ENCODE results near the gene LRP6.
"Not testable (repeated sequence)": the region's sequence is repeated elsewhere in the genome, so short reads cannot be mapped to it uniquely, and the experiment has no call there.

Gene LRP6

DNA sequence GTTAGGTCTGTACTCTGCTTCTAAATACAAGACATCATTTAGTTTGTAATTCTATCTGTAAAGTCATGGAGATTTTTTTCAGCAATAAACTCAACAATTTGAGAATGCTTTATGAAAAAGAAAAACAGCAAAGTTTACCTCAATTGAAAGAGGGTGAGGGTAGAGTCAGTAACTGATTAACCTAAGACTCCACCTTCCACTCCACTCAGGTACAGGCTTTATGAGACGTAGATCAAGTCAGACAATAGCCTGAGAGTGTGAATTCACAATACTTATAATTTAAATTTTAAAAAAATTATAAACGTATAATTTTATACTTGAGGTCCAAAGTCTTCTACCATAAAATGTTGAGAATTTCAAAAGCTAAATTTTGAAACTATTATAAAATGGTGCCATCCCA is 150.2 kb downstream of the LRP6 start:
- DNase-seq (ENCODE audit: low spot score): no peak

DNA sequence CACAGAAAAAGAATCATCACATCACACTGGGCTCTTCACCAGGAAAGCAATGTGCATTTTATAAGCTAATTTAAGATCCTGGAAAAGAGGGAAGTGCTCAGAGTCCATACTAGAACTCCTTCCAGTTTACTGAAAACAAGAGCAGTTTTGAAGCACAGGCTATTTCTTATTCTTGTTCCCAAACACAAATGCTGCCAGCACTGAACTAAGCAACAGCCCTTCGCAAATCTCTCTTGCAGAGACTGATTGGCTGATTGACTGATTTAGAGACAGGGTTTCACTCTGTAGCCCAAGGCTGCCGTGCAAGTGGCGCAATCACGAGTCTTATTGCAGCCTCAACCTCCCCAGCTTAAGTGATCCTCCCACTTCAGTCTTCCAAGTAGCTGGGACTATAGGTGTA is 151.3 kb downstream of the LRP6 start:
- no peak for DNase-seq (ENCODE audit: low spot score)

DNA sequence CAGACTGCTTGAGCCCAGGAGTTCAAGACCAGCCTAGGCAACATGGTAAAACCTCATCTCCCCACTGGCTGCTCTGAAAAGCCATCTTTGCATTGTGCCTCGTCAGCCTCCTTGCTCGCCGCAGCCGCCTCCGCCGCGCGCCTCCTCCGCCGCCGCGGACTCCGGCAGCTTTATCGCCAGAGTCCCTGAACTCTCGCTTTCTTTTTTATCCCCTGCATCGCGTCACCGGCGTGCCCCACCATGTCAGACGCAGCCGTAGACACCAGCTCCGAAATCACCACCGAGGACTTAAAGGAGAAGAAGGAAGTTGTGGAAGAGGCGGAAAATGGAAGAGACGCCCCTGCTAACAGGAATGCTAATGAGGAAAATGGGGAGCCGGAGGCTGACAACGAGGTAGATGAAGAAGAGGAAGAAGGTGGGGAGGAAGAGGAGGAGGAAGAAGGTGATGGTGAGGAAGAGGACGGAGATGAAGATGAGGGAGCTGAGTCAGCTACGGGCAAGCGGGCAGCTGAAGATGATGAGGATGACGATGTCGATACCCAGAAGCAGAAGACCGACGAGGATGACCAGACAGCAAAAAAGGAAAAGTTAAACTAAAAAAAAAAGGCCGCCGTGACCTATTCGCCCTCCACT is 155.8 kb downstream of the LRP6 start:
- DNase-seq (ENCODE audit: low spot score): not testable (repeated sequence)

DNA sequence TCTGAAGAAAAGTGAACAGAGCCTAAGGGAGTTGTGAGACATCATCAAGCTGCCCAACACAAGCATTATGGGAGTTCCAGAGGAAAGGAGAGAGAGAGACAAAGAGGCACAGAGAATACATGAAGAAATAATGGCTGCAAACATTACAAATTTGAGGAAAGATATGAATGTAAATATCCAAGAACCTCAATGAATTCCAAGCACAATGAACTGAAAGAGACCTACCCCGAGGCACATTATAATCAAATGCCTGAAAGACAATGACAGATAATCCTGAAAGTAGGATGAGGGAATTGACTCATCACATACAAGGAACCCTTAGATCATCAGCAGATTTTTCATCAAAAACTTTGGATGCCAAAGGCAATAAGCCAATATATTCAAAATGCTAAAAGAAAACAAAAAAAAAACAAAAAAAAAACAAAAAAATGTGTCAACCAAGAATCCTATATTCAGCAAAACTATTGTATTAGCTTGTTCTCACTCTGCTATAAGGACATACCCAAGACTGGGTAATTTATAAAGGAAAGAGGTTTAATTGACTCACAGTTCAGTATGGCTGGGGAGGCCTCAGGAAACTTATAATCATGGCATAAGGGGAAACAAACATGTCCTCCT is 158.3 kb downstream of the LRP6 start:
- DNase-seq (ENCODE audit: low spot score): no peak

DNA sequence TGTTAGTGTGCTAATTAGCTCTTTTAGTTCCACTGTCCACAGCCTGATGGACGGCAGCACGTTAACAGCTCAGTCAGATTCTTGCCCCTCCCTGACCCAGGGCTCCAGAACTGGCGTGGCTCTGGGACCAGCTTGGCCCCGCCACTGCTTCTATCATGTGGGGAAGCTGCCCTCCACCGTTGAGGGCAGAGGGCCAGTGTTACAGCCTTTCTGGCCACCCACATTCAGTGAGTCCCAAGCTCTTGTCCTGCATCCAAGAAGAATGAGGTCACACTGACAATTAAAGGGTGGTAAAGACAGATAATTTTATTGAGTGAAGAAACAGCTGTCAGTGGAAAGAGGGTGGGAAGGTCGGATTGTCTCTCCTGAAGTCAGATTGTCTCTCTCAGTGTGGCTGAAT is 159.2 kb downstream of the LRP6 start:
- DNase-seq (ENCODE audit: low spot score): no peak

GRCh38 chr12:12099102-12099501 is 167.7 kb downstream of the LRP6 start:
- DNase-seq (ENCODE audit: low spot score): no peak

DNA sequence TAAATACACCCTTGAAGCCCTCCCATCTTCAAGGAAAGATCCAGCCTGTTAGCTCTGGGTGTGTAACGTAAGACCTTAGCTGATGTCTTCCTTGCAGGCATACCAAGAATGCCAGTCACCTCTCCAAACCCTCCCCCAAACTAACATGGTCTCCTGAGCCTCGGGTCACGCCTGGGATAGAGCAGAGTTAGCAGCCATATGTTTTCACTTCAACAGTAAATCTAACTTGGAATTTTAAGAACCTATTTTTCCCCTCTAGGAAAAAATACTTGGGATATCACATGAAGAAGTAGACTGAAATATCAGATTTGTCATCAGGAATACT is 168.2 kb downstream of the LRP6 start:
- DNase-seq (ENCODE audit: low spot score): no peak

- DNase-seq (ENCODE audit: low spot score): no peak
Measured at GRCh38 chr12:12097891-12098690, 168.8 kb downstream of the LRP6 start.

DNA sequence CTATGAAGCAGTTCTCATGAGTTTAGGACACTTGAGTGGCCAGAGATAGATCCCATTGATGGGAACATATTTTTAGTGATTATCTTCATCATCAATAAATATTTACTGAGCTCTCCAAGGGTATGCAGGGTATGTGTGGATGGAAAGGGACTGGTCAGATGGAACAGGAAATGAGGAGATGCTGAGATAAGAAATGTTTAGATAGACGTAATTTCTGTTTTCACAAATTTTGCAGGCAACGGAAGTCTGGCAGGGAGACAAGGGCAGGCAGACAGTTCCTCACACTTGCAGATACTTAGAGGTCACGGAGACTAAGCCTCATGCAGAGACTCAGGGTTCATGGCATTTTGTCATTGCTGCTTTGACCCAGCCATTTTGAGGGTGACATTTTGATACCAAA is 171.8 kb downstream of the LRP6 start:
- no peak for DNase-seq (ENCODE audit: low spot score)

DNA sequence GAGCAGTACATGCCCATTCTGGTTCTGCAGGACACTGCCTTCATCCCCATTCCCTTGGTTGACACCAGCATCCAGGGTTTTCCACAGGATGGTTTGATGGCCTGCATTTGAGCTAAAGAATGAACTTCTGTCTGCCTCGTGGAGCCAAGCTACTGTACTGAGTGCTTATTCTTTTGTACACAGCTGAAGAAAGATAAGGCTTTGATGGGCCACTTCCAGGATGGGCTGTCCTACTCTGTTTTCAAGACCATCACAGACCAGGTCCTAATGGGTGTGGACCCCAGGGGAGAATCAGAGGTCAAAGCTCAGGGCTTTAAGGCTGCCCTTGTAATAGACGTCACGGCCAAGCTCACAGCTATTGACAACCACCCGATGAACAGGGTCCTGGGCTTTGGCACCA is 172.4 kb downstream of the LRP6 start:
- DNase-seq (ENCODE audit: low spot score): no peak

GRCh38 chr12:12091977-12092663 is 174.7 kb downstream of the LRP6 start:
- no peak for DNase-seq (ENCODE audit: low spot score)

DNA sequence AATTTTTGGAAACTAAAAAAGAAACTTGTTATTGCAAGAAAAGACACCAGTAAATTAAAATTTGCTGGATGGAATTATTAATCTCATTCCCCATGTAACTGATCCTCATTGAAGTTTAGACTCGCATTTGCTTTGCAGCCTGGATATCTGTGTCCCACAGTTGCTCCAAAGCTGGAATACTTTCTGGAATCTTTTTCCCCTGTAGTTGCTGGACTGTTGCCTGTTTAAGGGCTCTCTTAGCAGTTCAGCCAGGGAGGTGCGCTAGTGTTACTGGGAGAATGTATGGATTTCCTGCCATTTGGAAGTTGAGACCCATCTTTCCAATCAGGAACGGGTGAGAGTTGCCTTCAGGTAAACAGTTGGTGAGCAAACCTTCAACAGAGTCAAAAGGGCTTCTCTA is 175.8 kb downstream of the LRP6 start:
- DNase-seq (ENCODE audit: low spot score): no peak

DNA sequence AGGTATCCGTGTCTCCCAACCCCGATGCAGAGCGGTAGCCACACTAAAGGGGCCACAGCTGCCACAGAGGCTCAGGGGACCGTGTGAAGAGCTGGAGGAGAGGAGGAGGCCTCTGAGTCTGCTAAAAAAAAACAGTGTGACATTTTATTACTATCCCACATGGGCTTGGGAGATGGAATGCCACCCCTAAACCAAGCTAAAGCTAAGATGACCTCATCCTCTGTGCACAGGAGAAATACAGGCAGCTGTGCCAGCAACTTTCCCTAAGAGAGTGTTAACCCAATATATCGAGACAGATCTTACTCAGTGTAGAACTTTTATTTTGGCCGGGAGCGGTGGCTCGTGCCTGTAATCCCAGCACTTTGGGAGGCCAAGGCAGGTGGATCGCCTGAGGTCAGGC is 178.1 kb downstream of the LRP6 start:
- no peak for DNase-seq (ENCODE audit: low spot score)

- no peak for DNase-seq (ENCODE audit: low spot score)
Measured at GRCh38 chr12:12088147-12088546, 178.7 kb downstream of the LRP6 start.

GRCh38 chr12:12087693-12088034 is 179.2 kb downstream of the LRP6 start:
- no peak for DNase-seq (ENCODE audit: low spot score)

GRCh38 chr12:12086973-12087692 is 179.7 kb downstream of the LRP6 start:
- no peak for DNase-seq (ENCODE audit: low spot score)

- no peak for DNase-seq (ENCODE audit: low spot score)
Measured at GRCh38 chr12:12086362-12086761, 180.5 kb downstream of the LRP6 start.

DNA sequence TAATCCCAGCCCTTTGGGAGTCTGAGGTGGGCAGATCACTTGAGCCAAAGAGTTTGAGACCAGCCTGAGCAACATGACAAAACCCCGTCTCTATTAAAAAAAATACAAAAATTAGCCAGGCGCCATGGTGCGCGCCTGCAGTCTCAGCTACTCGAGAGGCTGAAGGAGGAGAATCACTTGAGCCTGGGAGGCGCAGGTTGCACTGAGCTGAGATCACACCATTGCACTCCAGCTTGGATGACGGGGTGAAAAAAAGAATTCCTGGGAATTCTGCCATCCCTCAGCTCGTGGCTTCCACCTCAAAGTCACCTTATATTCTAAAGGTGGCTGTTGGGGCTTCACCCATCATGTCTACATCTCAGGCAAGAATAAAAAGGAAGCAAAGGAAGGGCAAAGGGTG is 183.2 kb downstream of the LRP6 start:
- DNase-seq (ENCODE audit: low spot score): no peak

DNA sequence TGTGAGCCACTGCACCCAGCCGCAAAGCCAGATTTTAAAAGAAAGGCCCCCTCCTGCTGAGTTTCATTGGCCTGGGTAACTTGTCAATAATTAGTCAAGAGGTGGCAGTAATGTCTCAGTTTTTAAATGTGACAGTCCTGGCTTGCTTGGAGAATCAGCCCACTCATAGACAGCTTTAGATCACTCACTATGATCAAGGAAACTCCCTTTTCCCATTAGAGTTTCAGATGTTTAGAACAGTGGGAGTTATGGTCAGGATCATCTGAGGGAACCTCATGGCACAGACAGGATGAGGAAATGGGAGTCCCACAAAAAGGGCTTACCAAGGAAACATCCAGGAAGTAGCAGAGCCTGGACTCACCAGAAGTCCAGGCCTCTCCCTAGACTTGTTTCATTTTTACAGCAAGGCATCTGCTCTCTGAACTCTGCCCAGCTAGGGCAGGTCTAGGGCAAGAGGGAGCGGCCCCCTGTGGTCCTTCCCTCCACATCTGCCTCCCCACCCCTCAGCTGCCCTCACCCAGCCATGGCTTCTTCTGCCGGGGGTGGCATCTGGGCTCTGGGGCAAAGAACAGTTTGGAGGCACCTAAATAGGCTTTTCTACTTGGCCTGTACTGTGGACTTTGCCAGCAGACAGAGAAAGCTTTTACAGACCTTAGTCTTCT is 184.9 kb downstream of the LRP6 start:
- no peak for DNase-seq (ENCODE audit: low spot score)

DNA sequence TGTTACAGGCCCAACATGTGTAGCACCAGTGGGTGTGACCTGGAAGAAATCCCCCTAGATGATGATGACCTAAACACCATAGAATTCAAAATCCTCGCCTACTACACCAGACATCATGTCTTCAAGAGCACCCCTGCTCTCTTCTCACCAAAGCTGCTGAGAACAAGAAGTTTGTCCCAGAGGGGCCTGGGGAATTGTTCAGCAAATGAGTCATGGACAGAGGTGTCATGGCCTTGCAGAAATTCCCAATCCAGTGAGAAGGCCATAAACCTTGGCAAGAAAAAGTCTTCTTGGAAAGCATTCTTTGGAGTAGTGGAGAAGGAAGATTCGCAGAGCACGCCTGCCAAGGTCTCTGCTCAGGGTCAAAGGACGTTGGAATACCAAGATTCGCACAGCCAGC is 187.6 kb downstream of the LRP6 start:
- no peak for DNase-seq (ENCODE audit: low spot score)

GRCh38 chr12:12072064-12072760 is 194.6 kb downstream of the LRP6 start:
- no peak for DNase-seq (ENCODE audit: low spot score)
